NK-92 (cell line): Measurements from ENCODE around the gene NUP43.
A peak's percentile ranks its signal among the peaks of the same experiment; 100 is the strongest.
"Not testable (repeated sequence)": the region's sequence is repeated elsewhere in the genome, so short reads cannot be mapped to it uniquely, and the experiment has no call there.

Experiments
- DNase-seq: peaks from one replicate; lab custom pipeline; 2025; ENCODE audit not compliant: unreplicated experiment; lab: John Stamatoyannopoulos, UW

Gene NUP43

GRCh38 chr6:149749594-149750135, 3.3 kb upstream of the NUP43 start, which contains the start of gene PCMT1:
PCMT1 (plus strand) TSS chr6:149749741; CDS start chr6:149749902, 161 bp downstream.
- peak; percentile 43 for DNase-seq

DNA sequence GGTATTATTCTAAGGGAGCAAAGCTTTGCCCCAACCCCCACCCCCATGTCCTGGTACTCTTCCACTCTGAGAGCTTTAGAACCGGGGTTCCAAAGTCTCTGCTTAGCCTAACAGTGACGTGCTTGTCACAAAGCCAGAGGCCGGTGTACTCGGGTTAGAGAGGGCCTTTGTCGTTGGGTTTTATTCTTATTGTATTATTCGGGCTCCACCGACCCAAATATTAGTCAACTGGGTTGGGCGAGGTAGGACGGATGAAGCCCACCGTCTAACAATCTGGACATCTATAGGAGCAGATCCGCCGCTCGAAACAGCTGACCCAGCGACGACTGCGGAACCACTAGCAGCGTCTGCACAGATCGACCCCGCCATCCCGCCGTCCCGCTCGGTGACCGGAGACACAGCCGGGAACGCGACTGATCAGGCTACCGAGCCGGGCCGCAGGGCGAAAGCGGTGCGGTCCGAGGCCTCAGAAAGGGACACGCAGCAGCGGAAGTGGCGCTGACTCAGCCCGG, 2.8 kb upstream of the NUP43 start:
- not testable (repeated sequence) for DNase-seq

DNA sequence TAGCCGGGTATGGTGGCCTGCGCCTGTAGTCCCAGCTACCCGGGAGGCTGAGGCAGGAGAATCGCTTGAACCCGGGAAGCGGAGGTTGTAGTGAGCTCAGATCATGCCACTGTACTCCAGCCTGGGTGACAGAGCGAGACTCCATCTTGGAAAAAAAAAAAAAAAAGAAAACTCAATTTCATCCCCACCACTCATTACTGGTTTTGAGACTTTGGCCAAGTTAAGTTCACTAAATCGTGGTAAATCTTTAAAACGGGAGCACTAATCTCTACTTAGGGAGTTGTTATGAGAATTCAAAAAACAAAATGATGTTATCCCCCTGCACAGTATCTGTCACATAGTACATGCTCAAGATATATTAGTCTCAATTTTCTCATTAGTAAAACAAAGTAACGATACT, 1.1 kb downstream of the NUP43 start:
- DNase-seq: not testable (repeated sequence)

DNA sequence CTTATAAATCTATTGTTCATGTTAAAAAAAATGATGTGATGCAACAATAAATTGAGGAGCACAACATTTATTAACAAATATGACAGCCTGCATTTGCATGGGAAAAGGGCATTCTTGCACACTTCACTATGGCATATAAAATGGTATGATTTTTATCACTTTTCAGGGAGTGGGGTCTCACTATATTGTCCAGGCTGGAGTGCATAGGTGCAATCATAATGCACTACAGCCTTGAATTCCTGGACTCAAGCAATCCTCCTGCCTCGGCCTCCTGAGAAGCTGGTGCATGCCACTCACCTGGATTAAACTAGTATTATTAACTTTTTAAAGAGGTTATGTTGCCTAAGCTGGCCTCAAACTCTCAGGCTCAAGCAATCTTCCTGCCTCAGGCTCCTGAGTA, 11.4 kb downstream of the NUP43 start:
- DNase-seq: no peak

- DNase-seq: no peak
Observed at GRCh38 chr6:149733089-149733720, 13.1 kb downstream of the NUP43 start.

- DNase-seq: no peak
Observed at GRCh38 chr6:149729824-149730223, 16.5 kb downstream of the NUP43 start.

DNA sequence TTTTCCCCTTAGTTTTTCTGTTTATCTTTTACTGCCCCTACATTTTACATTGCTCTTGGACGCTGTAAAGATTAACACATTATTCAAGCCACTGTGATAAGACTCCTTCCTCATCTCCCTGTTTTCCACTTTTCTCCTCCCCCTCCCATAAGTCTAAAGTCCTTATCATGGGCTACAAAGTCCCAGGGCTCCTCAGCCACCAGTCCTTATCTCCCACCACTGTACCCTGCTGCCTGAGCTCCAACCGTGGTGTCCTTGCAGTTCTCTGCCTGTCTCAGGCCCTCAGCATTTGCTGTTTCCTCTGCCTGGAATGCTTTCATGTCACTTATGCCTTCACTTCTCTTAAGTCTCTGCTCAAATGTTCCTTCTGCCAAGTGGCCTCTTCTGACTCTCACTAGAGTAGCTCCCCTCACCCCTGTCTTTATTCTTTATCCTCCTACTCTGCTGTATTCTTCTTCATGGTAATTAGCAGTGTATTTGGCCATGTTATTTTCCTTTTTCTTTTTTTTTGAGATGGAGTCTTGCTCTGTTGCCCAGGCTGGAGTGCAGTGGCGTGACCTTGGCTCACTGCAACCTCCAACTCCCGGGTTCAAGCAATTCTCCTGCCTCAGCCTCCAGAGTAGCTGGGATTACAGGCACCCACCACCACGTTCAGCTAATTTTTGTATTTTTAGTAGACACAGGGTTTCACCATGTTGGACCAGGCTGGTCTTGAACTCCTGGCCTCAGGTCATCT, 17.7 kb downstream of the NUP43 start:
- DNase-seq: no peak

GRCh38 chr6:149727793-149728498, 18.4 kb downstream of the NUP43 start:
- DNase-seq: no peak

DNA sequence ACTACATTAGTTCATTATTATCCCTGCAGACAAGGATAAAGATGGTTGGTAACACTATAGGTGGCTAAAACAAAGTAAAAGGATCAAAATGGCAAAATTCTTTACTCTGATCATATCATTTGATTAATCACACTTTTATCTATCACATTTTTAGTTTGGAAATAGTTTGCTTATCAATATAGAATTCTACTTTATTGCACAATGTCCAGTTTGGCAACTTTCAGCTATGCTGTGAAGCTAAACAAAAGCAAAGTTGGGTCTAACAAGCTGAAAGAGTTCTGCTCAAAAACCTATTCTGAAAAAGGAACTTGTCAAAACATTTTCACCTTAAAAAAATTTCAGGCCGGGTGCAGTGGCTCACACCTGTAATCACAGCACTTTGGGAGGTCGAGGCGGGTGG, 20.5 kb downstream of the NUP43 start:
- no peak for DNase-seq

DNA sequence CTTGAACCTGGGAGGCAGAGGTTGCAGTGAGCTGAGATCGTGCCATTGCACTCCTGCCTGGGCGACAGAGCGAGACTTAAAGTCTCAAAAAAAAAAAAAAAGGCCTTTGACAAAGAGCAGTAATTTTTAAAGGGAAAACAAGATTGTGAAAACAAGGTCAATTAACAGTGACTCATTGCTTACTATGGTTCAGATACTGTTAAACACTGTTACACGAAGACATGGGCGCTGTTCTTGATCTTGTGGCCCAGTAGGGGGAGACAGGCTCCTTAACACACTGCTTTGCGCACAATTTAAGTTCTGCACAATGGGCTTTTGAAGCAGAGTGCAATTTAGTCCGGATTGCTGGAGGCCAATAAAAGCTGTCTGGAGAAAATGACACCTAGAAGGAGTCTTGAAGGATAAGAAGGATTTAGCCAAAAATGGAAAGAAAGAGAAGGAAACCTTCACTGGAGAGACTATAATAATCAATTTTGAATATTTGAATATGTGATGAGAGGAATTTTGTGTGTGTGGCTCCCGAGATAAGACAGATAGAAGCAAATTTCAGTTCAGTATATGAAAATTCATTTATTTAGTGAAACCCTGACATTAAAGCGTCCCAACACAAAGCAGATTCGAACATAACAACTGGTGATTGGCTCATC, 22.4 kb downstream of the NUP43 start:
- no peak for DNase-seq

DNA sequence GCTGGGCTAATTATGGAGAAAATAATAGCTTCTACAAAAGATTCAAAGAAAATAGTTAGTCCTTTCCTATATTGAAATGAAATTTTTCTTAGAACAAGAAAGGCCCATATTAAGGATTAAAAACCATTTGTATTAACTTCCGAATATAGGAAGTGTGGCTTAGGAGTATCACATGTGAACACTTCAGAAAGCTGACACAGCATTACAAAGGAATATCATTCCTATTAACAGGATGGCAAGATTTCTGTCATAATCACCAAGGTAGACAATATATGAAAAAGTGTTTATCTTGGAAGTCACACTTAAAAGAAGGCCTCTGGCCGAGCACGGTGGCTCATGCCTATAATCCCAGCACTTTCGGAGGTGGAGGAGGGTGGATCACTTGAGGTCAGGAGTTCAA, 23.1 kb downstream of the NUP43 start:
- DNase-seq: no peak

- DNase-seq: no peak
Observed at GRCh38 chr6:149719531-149719930, 26.8 kb downstream of the NUP43 start.

DNA sequence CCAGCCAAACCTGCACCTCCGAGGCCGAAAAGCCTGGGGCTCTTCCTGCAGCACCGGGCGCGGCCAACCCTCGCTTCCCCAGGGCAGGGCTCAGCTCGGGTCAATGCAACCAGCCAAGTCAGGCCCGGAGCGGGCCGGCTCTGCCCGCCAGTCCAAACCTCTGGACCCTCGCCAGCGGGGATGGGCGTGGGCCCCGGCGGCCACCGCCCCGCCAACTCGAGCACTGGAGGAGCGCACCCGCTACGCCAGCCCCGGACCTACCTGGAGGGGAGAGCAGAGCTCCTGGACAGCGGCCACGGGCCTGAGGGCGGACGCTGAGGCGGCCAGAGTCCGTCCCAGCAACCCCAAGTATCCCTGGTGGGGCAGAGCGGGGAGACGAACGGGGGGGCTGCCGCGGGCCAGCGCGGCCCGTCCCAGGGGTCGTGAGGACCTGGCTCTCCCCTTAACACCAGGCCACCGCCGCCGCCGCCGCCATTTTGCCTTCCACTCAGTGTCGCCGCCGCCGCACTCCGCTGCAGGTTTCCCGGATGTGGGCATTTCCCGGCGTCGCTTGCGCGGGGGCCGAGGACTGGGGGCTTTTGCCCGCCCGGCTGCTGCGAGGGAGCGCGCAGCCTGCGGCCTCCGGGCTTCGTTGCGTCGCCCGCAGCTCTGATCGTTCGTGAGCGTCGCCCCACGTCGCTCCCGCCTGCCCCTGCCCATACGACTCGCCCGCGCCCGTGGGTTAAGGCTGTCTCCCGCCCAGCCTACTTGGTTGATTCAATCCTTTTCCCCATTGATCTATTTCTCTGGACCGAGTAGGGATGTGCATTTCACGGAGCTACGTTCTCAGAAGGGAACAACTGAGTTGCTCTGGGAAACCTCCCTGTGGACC, 28.5 kb downstream of the NUP43 start, which contains the start of gene LATS1:
Gene LATS1 (minus strand): TSS at position 514 of the 871 bp plus-strand sequence. CDS start 15,975 bp downstream, outside the sequence.
- peak; percentile 45 for DNase-seq

DNA sequence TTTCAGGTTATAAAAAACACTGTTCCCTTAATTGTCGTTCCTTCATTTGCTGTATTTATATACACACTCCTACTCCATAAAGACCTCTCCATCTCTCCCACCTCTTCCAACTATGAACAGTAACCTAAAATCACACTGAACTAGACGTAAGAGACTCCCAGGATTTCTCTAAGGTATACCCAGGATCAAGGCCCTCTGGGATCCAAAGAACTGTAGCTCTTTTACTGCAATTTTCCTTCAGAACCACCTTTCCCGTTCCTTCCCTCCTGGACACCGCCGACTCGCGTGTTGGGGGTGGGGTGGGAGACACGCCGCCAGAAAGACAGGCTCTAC, 29.1 kb downstream of the NUP43 start:
- DNase-seq: no peak

DNA sequence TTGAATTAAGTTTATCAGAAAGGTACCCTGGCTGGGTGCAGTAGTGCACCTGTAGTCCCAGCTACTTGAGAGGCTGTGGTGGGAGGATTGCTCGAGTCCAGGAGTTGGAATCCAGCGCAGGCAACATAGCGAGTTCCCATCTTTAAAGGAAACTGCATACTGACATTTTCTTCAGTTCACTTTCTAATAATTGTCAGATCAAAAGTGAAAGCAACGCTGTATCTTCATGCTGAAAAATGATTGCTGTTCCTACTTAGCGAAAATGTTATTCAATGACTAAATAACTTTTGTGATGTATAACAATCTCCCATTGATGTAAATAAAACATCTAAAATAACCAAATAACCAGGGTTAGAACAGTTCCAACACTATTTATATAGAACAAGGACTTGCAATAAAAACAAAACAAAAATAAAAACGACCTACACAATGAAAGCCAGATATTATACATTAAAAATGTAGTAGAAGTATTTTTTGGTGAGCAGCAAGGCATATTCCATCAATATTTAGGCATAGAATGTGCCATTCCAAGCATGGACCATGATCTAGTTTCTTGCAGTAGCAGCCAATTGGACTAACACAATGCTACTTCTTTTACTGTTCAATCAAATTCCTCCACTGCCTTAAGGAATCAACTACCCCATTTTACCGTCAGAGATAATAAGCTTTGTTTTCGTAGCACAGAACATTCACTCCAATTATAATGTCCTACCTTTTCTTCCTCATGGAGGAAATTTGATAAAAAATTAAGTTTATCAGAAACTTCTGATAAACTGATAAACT, 30.0 kb downstream of the NUP43 start:
- DNase-seq: no peak

GRCh38 chr6:149714442-149714841, 31.9 kb downstream of the NUP43 start:
- no peak for DNase-seq

- DNase-seq: no peak
Observed at GRCh38 chr6:149711711-149712110, 34.6 kb downstream of the NUP43 start.

DNA sequence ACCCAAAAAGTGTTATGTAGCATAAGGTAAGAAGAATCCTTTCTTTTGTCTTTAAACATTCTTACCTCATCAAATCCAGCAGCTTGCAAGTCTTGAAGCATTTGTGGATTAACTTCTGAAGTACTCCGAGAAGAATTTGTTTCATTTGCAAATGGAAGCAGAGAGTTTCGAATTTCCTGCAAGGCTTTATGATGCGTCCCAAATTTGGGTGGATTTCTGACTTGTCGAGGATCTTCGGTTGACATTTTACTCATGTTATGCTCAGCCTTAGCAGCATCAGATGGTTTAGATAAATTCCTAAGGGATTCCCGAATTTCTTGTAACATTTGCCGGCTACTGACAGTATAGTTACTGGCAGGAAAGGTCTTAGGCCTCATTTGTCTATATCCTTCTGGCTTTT, 44.6 kb downstream of the NUP43 start:
- DNase-seq: no peak

DNA sequence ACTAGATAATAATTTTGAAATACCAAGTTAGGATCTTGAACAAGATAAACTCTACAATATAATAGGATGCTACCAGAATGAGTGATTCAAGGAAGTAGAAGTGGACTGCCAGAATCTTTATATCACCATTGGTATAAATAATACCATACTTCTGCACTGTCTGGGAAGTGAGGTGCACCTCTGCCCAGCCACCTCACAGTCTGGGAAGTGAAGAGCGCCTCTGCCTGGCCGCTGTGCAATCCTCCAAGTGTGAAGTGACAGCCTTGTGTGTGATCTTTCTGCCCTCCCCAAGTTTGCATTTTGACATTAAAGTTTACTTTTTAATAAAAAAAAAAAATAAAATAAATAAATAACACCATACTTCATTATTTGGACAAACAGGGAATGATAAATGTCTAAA, 47.2 kb downstream of the NUP43 start:
- no peak for DNase-seq
